Measurements from ENCODE around the gene SYS1. TPM values are rescaled to one million over a fixed set of nuclear protein-coding genes. Genes with fewer than 3 reads are reported as not detected.

Gene SYS1
- total RNA-seq, 4 donors from 2014 or later = 29.3 to 55.3 (median 34.7) TPM

- TF ChIP-seq CTCF (IDR thresholded peaks at IDR 0.05) (no peak), EP300 (IDR thresholded peaks at IDR 0.05) (no peak), POLR2AphosphoS5 (IDR thresholded peaks at IDR 0.05) (no peak), POLR2A (IDR thresholded peaks at IDR 0.05) (no peak)
- H3K4me1 ChIP-seq = peaks cover 0 to 15% (median 2%) of the 10 kb centered on the region in 3 donors
- H3K9me3 ChIP-seq = no peaks in the 10 kb centered on the region
- H3K4me3 ChIP-seq = no peak overlapping the region
- no peak for ATAC-seq
- no peaks in the 10 kb centered on the region for H3K27me3 ChIP-seq
- H3K36me3 ChIP-seq = no peaks in the 10 kb centered on the region
- no peak overlapping the region for H3K27ac ChIP-seq
- 100% methylated on average over 1 of the region's 1 CpG for WGBS, 2 donors (ENCODE audit: low coverage in 1 of 2)
These were observed 40.0 kb downstream of the SYS1 start for GRCh38 chr20:45402946-45403345.

- 57 to 80% methylated on average over 1 of the region's 1 CpG for WGBS, 2 donors (ENCODE audit: low coverage in 1 of 2)
- Histone ChIP-seq H3K36me3 (peaks cover 0 to 11% of the 10 kb centered on the region in 2 donors), H3K4me3 (no peak overlapping the region), H3K9me3 (no peaks in the 10 kb centered on the region), H3K27ac (peak overlapping the region in 1 of 4 donors; percentile 22), H3K27me3 (no peaks in the 10 kb centered on the region), H3K4me1 (peaks cover 0 to 30% (median 8%) of the 10 kb centered on the region in 3 donors)
- TF ChIP-seq POLR2AphosphoS5 (IDR thresholded peaks at IDR 0.05) (no peak), CTCF (IDR thresholded peaks at IDR 0.05) (no peak), POLR2A (IDR thresholded peaks at IDR 0.05) (no peak), EP300 (IDR thresholded peaks at IDR 0.05) (no peak)
- no peak for ATAC-seq
These were observed 41.5 kb downstream of the SYS1 start for GRCh38 chr20:45404438-45404837.

- WGBS, 2 donors (ENCODE audit: low coverage in 1 of 2) = 0% methylated on average over 3 of the region's 49 CpGs
- peak overlapping the region; percentile 95 to 99 (median 98) for H3K27ac ChIP-seq
- peak; percentile 52 for ATAC-seq
- peaks cover 0 to 43% (median 8%) of the 10 kb centered on the region in 3 donors for H3K4me1 ChIP-seq
- peak in 1 of 2 donors; percentile 19 for TF ChIP-seq POLR2A (IDR thresholded peaks at IDR 0.05)
- TF ChIP-seq POLR2AphosphoS5 (IDR thresholded peaks at IDR 0.05) = peak; percentile 58
- TF ChIP-seq CTCF (IDR thresholded peaks at IDR 0.05) = no peak
- no peak for TF ChIP-seq EP300 (IDR thresholded peaks at IDR 0.05)
- no peaks in the 10 kb centered on the region for H3K27me3 ChIP-seq
- H3K4me3 ChIP-seq = peak overlapping the region; percentile 67 to 96
- H3K36me3 ChIP-seq = peaks cover 0 to 24% of the 10 kb centered on the region in 2 donors
- H3K9me3 ChIP-seq = no peaks in the 10 kb centered on the region
These were observed 42.8 kb downstream of the SYS1 start for GRCh38 chr20:45405571-45406259.

GRCh38 chr20:45406260-45407066, 43.5 kb downstream of the SYS1 start:
- no peaks in the 10 kb centered on the region for H3K9me3 ChIP-seq
- H3K36me3 ChIP-seq = peaks cover 0 to 31% of the 10 kb centered on the region in 2 donors
- TF ChIP-seq POLR2AphosphoS5 (IDR thresholded peaks at IDR 0.05) (peak; percentile 55), POLR2A (IDR thresholded peaks at IDR 0.05) (peak; percentile 27 to 46), EP300 (IDR thresholded peaks at IDR 0.05) (no peak), CTCF (IDR thresholded peaks at IDR 0.05) (peak in 1 of 4 experiments; percentile 10)
- H3K4me3 ChIP-seq = peak overlapping the region; percentile 67 to 96
- ATAC-seq = peak; percentile 83
- H3K27ac ChIP-seq = peak overlapping the region; percentile 95 to 99 (median 98)
- no peaks in the 10 kb centered on the region for H3K27me3 ChIP-seq
- H3K4me1 ChIP-seq = peaks cover 0 to 48% (median 8%) of the 10 kb centered on the region in 3 donors
- 0% methylated on average over 2 of the region's 87 CpGs; no CpG with 5 or more reads in 1 of the 2 donors for WGBS, 2 donors (ENCODE audit: low coverage in 1 of 2)
